VCaP (cell line): ENCODE data around the gene SLC7A11.

Experiments used
- H3K27ac ChIP-seq: fragments of 450-650 bp; 2 replicates; pipeline ENCODE4 v1.5.1; 2017
- TF ChIP-seq, protein P1 (sequence below): fragments of 450-650 bp; conservative IDR thresholded peaks from 2 replicates; pipeline ENCODE4 v1.5.1; 2017; ENCODE audit warnings: mild to moderate bottlenecking, moderate library complexity

SLC7A11 gene

DNA sequence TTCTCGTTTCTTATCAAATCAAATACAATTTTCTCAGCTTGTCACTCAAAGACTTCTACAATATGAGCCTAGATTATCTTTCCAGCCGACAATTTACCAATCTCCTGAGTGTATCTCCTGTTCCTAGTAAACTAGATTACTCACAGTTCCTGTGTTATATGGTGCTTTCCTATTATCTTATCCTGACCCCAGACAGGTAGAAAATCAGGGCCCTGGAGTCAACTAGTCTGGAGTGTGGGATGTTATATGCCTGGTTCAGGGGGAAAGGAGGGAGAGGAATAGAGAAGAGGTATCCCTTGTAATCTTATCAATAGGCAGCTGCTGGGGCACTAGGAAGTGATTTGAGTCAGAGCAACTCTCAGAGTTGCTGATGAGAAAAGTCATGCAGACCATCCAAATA, 127.1 kb downstream of the SLC7A11 start:
- no peak overlapping the region for H3K27ac ChIP-seq
- TF ChIP-seq, protein P1, sequence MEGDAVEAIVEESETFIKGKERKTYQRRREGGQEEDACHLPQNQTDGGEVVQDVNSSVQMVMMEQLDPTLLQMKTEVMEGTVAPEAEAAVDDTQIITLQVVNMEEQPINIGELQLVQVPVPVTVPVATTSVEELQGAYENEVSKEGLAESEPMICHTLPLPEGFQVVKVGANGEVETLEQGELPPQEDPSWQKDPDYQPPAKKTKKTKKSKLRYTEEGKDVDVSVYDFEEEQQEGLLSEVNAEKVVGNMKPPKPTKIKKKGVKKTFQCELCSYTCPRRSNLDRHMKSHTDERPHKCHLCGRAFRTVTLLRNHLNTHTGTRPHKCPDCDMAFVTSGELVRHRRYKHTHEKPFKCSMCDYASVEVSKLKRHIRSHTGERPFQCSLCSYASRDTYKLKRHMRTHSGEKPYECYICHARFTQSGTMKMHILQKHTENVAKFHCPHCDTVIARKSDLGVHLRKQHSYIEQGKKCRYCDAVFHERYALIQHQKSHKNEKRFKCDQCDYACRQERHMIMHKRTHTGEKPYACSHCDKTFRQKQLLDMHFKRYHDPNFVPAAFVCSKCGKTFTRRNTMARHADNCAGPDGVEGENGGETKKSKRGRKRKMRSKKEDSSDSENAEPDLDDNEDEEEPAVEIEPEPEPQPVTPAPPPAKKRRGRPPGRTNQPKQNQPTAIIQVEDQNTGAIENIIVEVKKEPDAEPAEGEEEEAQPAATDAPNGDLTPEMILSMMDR = no peak

DNA sequence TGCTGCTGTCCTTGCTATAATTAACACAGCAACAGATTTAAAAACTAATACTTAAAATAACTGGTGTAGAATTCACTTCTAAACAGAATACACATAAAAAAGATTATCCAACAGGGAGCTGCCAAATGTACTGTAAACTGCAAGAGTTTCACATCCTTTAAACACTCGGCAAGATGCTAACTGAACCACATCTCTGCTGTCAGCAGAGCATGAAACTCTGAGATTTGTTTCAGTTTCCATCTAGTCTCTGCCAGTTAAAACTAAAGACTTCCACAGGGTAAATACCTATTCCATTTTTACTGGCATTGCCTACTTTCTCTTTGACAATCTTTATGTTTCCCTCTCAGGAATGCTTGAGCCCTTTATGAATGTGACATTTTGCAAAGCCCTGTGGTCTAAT, 127.7 kb downstream of the SLC7A11 start:
- TF ChIP-seq, protein P1 = no peak
- H3K27ac ChIP-seq = no peak overlapping the region
